ENCODE results near the gene IGSF11. TPM values are rescaled to one million over a fixed set of nuclear protein-coding genes. Genes with fewer than 3 reads are reported as not detected.
"Not testable (repeated sequence)": the region's sequence is repeated elsewhere in the genome, so short reads cannot be mapped to it uniquely, and the experiment has no call there.

IGSF11 gene
- total RNA-seq, 2 experiments from 2014 or later = 0.10 TPM; not detected in 1

DNA sequence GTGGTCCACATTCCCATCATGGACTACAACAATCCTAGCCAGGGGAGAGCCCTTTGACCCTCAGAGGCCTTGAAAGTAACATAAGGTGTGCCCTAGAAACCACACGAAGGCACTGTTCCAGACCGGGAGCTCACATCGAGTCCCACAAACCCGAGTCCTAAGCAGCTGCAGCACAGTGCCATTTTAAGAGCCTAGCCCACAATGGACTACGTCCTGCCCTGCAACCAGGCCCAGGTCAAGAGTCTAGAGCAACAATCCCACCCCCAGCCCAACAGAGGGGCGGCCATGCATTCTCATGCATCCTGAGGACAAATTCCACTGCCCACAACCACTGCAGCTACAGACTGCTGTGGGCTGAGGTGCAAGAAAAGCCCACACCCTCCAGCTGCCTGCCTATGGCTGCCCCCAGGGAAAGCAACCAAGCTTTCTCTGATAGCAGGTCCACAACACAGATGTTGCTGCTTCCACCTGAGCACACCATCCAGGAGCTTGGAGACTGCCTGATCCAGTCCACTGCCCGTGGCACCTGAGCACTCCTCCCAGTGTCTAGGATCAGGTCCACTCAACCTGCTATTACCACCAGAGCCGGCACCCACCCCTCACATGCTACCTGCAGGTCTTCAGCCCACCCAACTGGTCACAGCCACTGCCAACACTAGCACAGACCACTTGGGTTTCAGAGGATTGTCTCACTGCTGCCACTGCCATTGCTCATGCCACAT, 56.8 kb downstream of the IGSF11 start:
- H3K27me3 Mint-ChIP-seq = peaks cover 6% of the 10 kb centered on the region
- no peak overlapping the region for H3K4me3 Mint-ChIP-seq
- H3K9me3 Mint-ChIP-seq = no peaks in the 10 kb centered on the region
- no peak overlapping the region for H3K27ac Mint-ChIP-seq
- no peak for DNase-seq
- peaks cover 13% of the 10 kb centered on the region for H3K4me1 Mint-ChIP-seq
- no peaks in the 10 kb centered on the region for H3K36me3 Mint-ChIP-seq

DNA sequence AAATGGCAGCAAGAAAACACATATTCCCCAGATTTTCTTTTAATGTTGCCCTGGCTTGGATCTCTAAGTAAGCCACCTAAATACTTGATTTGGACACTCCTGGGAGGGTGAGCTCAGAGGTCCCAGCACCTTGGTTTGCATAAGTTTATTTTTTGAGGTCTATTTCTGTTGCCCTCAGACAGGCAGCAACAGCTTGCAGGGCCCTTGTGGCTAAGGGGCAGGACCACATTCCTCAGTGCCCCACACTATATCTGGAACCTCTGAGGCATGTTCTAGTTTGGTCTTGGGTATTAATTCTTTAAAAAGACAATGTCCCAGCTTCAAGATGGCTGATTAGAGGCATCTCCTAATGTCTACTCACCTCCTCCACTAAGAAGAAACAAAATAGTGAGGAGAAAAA, 57.5 kb downstream of the IGSF11 start:
- no peak for DNase-seq
- Mint-ChIP-seq H3K36me3 (no peaks in the 10 kb centered on the region), H3K27ac (no peak overlapping the region), H3K9me3 (no peaks in the 10 kb centered on the region), H3K27me3 (peaks cover 6% of the 10 kb centered on the region), H3K4me1 (peaks cover 13% of the 10 kb centered on the region), H3K4me3 (no peak overlapping the region)

DNA sequence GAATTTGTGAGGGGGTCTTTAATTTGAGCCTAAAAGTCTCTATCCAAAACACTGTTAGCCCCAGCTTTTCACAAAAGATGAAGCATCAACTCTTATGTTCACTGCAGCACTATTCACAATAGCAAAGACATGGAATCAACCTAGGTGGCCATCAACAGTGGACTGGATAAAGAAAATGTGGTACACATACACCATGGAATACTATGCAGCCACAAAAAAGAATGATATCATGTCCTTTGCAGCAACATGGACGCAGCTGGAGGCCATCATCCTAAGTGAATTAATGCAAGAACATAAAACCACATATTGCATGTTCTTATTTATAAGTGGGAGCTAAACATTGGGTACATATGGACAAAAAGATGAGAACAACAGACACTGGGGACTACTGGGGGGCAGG, 59.2 kb downstream of the IGSF11 start:
- not testable (repeated sequence) for H3K9me3 Mint-ChIP-seq, H3K27ac Mint-ChIP-seq, H3K27me3 Mint-ChIP-seq, H3K4me3 Mint-ChIP-seq, DNase-seq, H3K36me3 Mint-ChIP-seq
- H3K4me1 Mint-ChIP-seq = peaks cover 10% of the 10 kb centered on the region

DNA sequence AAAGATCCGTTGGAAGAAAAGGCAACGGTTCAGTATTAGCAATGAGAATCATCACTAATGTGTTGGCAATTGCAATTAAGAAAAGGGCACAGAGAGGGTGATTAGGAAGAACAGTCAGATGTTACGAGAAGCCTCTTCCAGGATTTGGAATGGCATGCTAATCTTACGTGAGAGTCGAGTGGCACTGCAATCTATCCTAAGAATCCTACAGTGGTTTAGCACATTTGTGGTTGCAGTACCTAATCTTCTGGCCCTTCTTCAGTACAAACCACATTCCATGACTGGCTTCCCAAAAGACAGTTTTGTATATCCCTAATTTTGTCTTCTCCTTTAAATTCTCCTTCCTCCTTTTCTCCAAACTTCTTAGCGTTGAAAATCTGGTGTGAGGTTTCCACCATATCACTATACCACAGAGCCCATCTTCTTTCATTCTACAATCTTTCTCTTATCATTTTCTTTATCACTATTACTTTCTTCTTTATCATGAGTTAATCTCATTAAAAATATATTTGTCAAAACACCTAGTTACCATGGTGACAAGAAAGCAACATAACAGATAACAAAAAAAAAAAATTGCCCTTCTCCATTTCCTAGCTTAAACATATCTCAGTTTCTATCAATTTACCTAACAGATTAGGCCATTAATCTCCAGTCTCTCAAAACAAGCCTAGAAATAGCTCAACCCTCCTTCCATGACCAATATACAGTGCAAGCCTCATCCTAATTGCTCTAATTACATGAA, 60.1 kb downstream of the IGSF11 start:
- peaks cover 6% of the 10 kb centered on the region for H3K27me3 Mint-ChIP-seq
- no peak for DNase-seq
- H3K27ac Mint-ChIP-seq = no peak overlapping the region
- H3K4me1 Mint-ChIP-seq = peaks cover 11% of the 10 kb centered on the region
- H3K9me3 Mint-ChIP-seq = no peaks in the 10 kb centered on the region
- H3K36me3 Mint-ChIP-seq = no peaks in the 10 kb centered on the region
- H3K4me3 Mint-ChIP-seq = no peak overlapping the region

- no peaks in the 10 kb centered on the region for H3K27me3 Mint-ChIP-seq
These were observed 61.6 kb downstream of the IGSF11 start for GRCh38 chr3:118973050-118973449.

DNA sequence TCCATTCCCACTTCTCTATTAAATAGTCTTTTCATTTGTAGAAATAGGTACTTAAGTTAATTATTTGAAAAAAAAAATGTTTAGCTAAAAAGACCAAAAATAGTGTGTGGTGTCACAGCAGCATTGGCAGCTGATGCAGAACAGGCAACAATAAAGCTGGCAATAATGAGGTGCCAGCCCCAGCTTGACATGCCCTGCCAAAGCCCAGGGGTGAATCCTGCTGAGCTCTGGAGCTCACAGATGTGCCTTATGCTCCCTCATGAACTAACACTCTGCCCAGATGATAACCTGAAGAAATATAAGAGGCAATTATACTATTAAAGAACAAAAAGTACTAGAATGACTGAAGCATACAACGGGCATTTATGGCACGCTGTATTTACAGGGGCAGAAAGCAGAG, 63.8 kb downstream of the IGSF11 start:
- Mint-ChIP-seq H3K27ac (no peak overlapping the region), H3K36me3 (no peaks in the 10 kb centered on the region), H3K4me1 (peaks cover 3% of the 10 kb centered on the region), H3K4me3 (no peak overlapping the region), H3K9me3 (no peaks in the 10 kb centered on the region), H3K27me3 (no peaks in the 10 kb centered on the region)
- DNase-seq = no peak

More at GRCh38 chr3:118973050-118973449, 61.6 kb downstream of the IGSF11 start:
- Mint-ChIP-seq H3K27ac (no peak overlapping the region), H3K4me1 (peaks cover 11% of the 10 kb centered on the region), H3K36me3 (no peaks in the 10 kb centered on the region), H3K9me3 (no peaks in the 10 kb centered on the region), H3K4me3 (no peak overlapping the region)
- DNase-seq = no peak

- H3K4me3 Mint-ChIP-seq = no peak overlapping the region
- peaks cover 3% of the 10 kb centered on the region for H3K4me1 Mint-ChIP-seq
- no peaks in the 10 kb centered on the region for H3K36me3 Mint-ChIP-seq
- no peaks in the 10 kb centered on the region for H3K27me3 Mint-ChIP-seq
- DNase-seq = no peak
- H3K27ac Mint-ChIP-seq = no peak overlapping the region
- H3K9me3 Mint-ChIP-seq = no peaks in the 10 kb centered on the region
These were observed 66.0 kb downstream of the IGSF11 start for GRCh38 chr3:118968640-118969039.

- no peak overlapping the region for H3K4me3 Mint-ChIP-seq
- no peaks in the 10 kb centered on the region for H3K36me3 Mint-ChIP-seq
- H3K27ac Mint-ChIP-seq = no peak overlapping the region
- H3K9me3 Mint-ChIP-seq = no peaks in the 10 kb centered on the region
- H3K4me1 Mint-ChIP-seq = peaks cover 3% of the 10 kb centered on the region
- no peak for DNase-seq
- no peaks in the 10 kb centered on the region for H3K27me3 Mint-ChIP-seq
These were observed 66.5 kb downstream of the IGSF11 start for GRCh38 chr3:118968111-118968510.

DNA sequence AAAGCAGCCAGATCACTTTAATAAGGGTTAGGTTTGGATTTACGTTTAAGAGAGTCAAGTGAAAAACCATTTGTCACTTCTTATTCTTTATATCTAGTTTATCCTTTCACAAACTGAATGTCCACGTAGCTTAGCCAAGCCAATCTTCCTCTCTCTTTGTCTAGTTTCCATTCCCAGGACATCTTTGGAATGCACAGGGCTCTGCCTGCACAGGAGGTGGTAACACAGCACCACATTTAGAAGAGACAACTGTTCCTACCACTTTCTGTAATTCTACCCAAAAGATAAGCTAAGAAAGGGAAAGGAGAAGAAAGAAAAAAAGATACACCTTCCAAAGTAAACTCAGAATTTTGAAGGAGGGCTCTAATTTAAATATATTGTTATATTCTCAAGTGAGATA, 67.9 kb downstream of the IGSF11 start:
- Mint-ChIP-seq H3K4me3 (no peak overlapping the region), H3K9me3 (no peaks in the 10 kb centered on the region), H3K27me3 (no peaks in the 10 kb centered on the region), H3K4me1 (peaks cover 3% of the 10 kb centered on the region), H3K27ac (no peak overlapping the region), H3K36me3 (no peaks in the 10 kb centered on the region)
- no peak for DNase-seq

- no peak overlapping the region for H3K4me3 Mint-ChIP-seq
- no peaks in the 10 kb centered on the region for H3K27me3 Mint-ChIP-seq
- H3K36me3 Mint-ChIP-seq = no peaks in the 10 kb centered on the region
- no peaks in the 10 kb centered on the region for H3K4me1 Mint-ChIP-seq
- H3K9me3 Mint-ChIP-seq = no peaks in the 10 kb centered on the region
- DNase-seq = no peak
- no peak overlapping the region for H3K27ac Mint-ChIP-seq
These were observed 70.9 kb downstream of the IGSF11 start for GRCh38 chr3:118963711-118964110.

DNA sequence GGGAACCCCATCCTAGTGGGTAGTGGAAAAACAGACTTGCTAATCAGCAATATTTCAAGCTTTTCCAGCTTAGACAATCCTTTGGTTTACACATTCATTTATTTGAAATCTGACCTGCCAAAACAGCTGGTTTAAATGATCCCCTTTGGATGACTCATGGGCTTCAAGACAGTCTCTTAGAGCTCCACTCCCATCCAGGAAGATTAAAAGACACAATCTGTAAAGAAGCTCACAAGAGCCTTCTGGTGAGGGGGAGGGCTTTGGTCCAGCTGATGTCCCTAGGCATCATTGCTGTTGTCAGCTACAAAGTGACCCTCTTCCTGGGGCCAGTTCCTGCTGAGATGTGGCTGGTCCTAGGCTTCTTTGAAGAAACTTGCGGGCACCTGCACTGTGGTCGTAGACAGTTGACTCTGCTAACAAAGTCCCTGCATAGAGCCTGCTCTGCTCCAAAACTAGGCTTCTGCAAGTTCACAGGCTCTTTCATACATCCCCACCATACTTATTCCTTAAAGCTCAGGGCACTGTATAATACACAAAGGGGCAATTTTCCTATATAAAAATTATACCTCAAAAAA, 73.7 kb downstream of the IGSF11 start:
- Mint-ChIP-seq H3K4me3 (no peak overlapping the region), H3K9me3 (no peaks in the 10 kb centered on the region), H3K36me3 (no peaks in the 10 kb centered on the region), H3K27ac (no peak overlapping the region), H3K4me1 (peaks cover 19% of the 10 kb centered on the region), H3K27me3 (no peaks in the 10 kb centered on the region)
- no peak for DNase-seq

- H3K36me3 Mint-ChIP-seq = no peaks in the 10 kb centered on the region
- peak overlapping the region; percentile 87 for H3K27ac Mint-ChIP-seq
- no peaks in the 10 kb centered on the region for H3K27me3 Mint-ChIP-seq
- peaks cover 4% of the 10 kb centered on the region for H3K9me3 Mint-ChIP-seq
- DNase-seq = no peak
- H3K4me3 Mint-ChIP-seq = no peak overlapping the region
- peaks cover 36% of the 10 kb centered on the region for H3K4me1 Mint-ChIP-seq
These were observed 78.6 kb downstream of the IGSF11 start for GRCh38 chr3:118955914-118956556.

- DNase-seq = no peak
- Mint-ChIP-seq H3K27ac (no peak overlapping the region), H3K9me3 (peaks cover 4% of the 10 kb centered on the region), H3K36me3 (no peaks in the 10 kb centered on the region), H3K27me3 (no peaks in the 10 kb centered on the region), H3K4me1 (peaks cover 39% of the 10 kb centered on the region), H3K4me3 (no peak overlapping the region)
These were observed 83.6 kb downstream of the IGSF11 start for GRCh38 chr3:118951089-118951488.

DNA sequence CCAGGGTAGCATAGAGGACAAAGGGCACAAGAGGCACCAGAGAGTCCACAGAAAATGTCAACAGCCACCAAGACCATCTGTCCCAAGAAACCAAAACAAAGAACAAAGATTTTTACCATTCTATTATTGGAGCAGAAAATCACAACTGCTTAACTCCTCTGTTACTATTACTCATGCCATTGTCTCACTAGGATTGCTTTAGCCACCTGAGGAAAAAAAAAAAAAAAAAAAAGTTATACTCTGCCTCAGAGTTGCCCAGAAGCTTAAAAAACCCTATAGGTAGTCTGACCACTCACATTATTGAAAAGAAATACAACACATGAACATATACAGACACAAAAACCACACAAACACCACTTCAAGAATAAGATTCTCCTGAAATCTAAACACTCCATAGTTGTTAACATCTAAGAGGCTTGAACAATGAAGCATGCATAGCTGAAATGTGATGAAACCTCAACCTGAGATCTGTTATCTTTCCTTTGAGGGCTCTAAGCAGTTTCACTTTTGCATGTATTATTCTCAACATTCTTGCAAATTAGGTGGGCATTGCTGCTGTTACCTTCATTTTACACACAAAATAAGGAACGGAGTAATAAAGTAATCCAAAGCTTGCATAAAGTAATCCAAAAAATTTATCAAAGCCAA, 85.4 kb downstream of the IGSF11 start:
- no peak for DNase-seq
- Mint-ChIP-seq H3K36me3 (no peaks in the 10 kb centered on the region), H3K4me3 (peak overlapping the region; percentile 5), H3K9me3 (peaks cover 4% of the 10 kb centered on the region), H3K4me1 (peaks cover 28% of the 10 kb centered on the region), H3K27ac (peak overlapping the region; percentile 64), H3K27me3 (no peaks in the 10 kb centered on the region)

DNA sequence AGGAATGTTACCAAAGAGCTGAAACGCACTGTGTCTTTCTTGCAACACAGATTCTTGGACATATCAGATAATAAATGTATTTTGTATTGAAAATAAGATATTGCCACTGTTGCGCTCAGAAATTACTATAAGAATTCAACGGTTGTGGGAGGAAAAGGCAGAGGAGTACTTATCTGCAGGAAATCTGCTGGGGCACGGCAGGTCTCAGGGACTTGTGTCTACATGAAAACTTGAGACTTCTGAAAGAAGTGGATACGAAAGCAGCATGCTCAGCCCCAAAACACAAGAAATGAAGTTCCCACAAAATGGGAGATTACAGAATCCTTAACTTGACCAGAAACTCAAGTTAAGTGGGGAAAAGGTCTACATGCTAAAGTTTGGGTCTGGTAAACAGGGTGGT, 86.5 kb downstream of the IGSF11 start:
- no peaks in the 10 kb centered on the region for H3K27me3 Mint-ChIP-seq
- H3K27ac Mint-ChIP-seq = peak overlapping the region; percentile 3
- no peak for DNase-seq
- H3K9me3 Mint-ChIP-seq = no peaks in the 10 kb centered on the region
- H3K4me3 Mint-ChIP-seq = no peak overlapping the region
- H3K4me1 Mint-ChIP-seq = peaks cover 30% of the 10 kb centered on the region
- H3K36me3 Mint-ChIP-seq = no peaks in the 10 kb centered on the region

All from activated naive CD8-positive, alpha-beta T cell treated with anti-CD3 and anti-CD28 coated beads for 36 hours (primary cell).